ENCODE results near the gene SHC1. TPM values are rescaled to one million over a fixed set of nuclear protein-coding genes. Genes with fewer than 3 reads are reported as not detected.

SHC1 gene
- total and polyA plus RNA-seq, 2 experiments from 2014 or later, result 66.8 to 80.3 TPM

DNA sequence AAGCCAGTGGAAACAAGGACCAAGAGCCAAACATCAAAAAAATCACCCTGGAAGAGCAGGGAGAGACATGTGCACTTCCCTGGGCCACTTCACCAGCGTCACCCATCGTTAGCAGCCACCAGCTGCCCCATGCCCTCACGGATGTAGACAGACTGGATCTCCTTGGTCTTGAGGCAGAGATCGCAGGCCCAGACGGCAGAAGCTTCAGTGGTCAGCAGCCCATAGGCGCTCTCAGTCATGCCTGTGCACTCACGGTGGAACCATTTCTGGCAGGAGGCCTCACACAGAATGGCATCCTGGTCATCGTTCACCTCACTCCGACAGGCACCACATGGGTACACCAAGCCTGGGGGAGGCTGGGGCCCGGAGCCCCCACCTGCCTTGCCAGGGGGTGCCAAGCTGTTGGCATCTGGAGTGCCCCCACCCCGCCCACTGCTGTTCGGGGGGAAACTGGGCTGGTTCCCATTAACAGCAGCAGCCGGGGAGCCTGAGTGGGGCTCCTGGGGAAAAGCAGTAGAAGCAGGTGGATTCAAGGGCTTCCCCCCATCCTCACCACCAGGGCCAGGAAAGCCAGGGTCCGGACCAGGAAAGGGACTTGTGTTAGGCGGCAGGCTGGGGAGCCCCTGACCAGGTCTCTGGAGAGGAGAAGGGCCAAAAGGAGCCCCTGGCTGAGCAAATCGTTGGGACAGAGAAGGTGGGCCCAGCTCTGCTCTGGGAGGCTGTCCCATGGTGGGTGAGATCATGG lies 11.7 kb downstream of the SHC1 start:
- Histone ChIP-seq H3K27me3 (no peaks in the 10 kb centered on the region), H3K27ac (no peak overlapping the region), H3K4me3 (no peak overlapping the region), H3K9me3 (ENCODE audit: low read depth) (no peaks in the 10 kb centered on the region), H3K36me3 (no peaks in the 10 kb centered on the region), H3K4me1 (ENCODE audit: low read depth) (peaks cover 32% of the 10 kb centered on the region)
- DNase-seq (ENCODE audit: low read depth in 1 of 2, low spot score in 1 of 2), result no peak
- no peak for TF ChIP-seq CTCF (IDR thresholded peaks at IDR 0.05; ENCODE audit: low read depth, low read length)

GRCh38 chr1:154958036-154958435 lies 12.5 kb downstream of the SHC1 start:
- H3K9me3 ChIP-seq (ENCODE audit: low read depth), result no peaks in the 10 kb centered on the region
- no peak overlapping the region for H3K4me3 ChIP-seq
- no peak for TF ChIP-seq CTCF (IDR thresholded peaks at IDR 0.05; ENCODE audit: low read depth, low read length)
- no peaks in the 10 kb centered on the region for H3K36me3 ChIP-seq
- no peaks in the 10 kb centered on the region for H3K27me3 ChIP-seq
- peaks cover 40% of the 10 kb centered on the region for H3K4me1 ChIP-seq (ENCODE audit: low read depth)
- no peak for DNase-seq (ENCODE audit: low read depth in 1 of 2, low spot score in 1 of 2)
- H3K27ac ChIP-seq, result no peak overlapping the region

DNA sequence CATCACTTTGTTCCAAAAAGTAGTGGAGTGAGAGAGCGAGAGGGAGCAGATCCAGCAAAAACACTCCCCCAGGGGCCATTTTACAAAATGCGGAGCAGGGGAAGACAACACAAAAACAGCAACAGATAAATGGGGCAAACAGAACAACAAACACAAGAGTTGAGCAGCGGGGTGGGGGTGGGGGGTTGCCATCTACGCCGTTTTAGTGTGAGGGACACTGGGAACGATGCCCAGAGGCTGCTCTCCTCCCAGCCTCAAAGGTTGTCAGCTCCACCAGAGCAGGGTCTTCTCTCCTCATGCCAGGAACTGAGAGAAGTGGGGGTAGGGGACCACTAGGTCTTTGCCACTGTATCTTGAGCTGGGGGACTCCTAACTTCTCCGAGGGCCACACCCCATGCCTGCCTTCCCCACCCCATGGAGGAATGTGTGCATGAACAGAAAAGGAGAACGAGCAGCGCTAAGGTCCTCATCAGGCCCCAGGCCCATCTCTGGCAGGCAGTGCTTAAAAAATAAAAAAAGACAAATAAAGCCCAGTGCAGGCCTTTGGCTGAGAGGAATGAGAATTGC lies 13.4 kb downstream of the SHC1 start:
- H3K4me1 ChIP-seq (ENCODE audit: low read depth), result peaks cover 43% of the 10 kb centered on the region
- H3K27ac ChIP-seq, result peak overlapping the region; percentile 94
- DNase-seq (ENCODE audit: low read depth in 1 of 2, low spot score in 1 of 2), result no peak
- H3K9me3 ChIP-seq (ENCODE audit: low read depth), result no peaks in the 10 kb centered on the region
- H3K36me3 ChIP-seq, result no peaks in the 10 kb centered on the region
- H3K27me3 ChIP-seq, result no peaks in the 10 kb centered on the region
- TF ChIP-seq CTCF (IDR thresholded peaks at IDR 0.05; ENCODE audit: low read depth, low read length), result no peak
- H3K4me3 ChIP-seq, result no peak overlapping the region

GRCh38 chr1:154956544-154956941 lies 14.0 kb downstream of the SHC1 start:
- Histone ChIP-seq H3K27ac (peak overlapping the region; percentile 94), H3K36me3 (no peaks in the 10 kb centered on the region), H3K9me3 (ENCODE audit: low read depth) (no peaks in the 10 kb centered on the region), H3K4me1 (ENCODE audit: low read depth) (peaks cover 50% of the 10 kb centered on the region), H3K4me3 (peak overlapping the region; percentile 47), H3K27me3 (no peaks in the 10 kb centered on the region)
- TF ChIP-seq CTCF (IDR thresholded peaks at IDR 0.05; ENCODE audit: low read depth, low read length), result no peak
- DNase-seq (ENCODE audit: low read depth in 1 of 2, low spot score in 1 of 2), result no peak

DNA sequence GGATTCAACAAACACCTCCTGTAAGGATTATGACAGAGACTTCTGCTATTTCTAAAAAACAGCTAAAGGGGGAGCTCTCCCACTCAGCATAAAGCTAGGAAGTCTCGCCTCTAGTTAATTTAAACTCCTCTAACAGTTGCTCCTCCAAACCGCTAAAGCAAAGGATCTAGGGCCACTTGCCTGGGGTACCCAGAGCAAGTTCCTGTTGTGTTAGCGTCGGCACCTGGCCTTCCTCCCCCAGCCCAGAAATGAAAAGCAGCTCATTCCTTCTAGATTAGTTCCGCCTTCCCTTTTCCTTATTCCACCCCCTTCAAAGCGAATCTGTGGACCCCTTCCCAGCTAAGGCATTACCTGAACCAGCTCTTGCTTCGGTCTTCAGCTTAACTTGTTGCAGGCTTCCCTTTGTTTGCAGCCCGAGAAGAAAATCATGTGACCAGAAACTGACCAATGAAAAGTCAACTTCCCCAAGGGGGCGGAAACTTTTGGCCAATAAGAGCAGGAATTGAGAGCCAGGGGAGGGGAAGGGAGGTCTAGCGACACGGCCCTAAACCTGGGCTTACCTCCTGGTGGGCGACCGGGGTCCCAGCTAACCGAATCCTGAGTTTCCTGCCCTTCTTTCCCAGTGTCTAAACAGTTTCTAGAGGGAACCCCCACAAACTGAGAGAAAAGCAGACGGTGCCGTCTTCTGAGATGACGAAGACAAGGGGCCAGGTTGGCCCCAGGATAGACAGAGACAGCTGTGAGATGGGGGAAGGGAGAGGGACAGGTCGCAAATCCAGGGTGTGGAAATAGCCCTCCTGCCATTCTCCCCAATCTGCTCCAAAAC lies 14.6 kb downstream of the SHC1 start, which contains the start of gene PBXIP1:
TSS of gene PBXIP1 (minus strand) at position 382 of the 826 bp plus-strand sequence. CDS start 2,378 bp downstream, outside the sequence.
- Histone ChIP-seq H3K4me1 (ENCODE audit: low read depth) (peaks cover 51% of the 10 kb centered on the region), H3K27ac (peak within 1 kb of the TSS; percentile 94), H3K9me3 (ENCODE audit: low read depth) (no peaks in the 10 kb centered on the region), H3K36me3 (peaks cover 1% of the 10 kb centered on the region), H3K4me3 (peak within 1 kb of the TSS; percentile 47), H3K27me3 (no peaks in the 10 kb centered on the region)
- peak; percentile 91 to 94 for DNase-seq (ENCODE audit: low read depth in 1 of 2, low spot score in 1 of 2)
- TF ChIP-seq CTCF (IDR thresholded peaks at IDR 0.05; ENCODE audit: low read depth, low read length), result peak; percentile 58

All from cardiac muscle cell (in vitro differentiated cells and primary cell).